ENCODE results near the gene NKX2-8.
"Not testable (repeated sequence)": the region's sequence is repeated elsewhere in the genome, so short reads cannot be mapped to it uniquely, and the experiment has no call there.

NKX2-8 gene

DNA sequence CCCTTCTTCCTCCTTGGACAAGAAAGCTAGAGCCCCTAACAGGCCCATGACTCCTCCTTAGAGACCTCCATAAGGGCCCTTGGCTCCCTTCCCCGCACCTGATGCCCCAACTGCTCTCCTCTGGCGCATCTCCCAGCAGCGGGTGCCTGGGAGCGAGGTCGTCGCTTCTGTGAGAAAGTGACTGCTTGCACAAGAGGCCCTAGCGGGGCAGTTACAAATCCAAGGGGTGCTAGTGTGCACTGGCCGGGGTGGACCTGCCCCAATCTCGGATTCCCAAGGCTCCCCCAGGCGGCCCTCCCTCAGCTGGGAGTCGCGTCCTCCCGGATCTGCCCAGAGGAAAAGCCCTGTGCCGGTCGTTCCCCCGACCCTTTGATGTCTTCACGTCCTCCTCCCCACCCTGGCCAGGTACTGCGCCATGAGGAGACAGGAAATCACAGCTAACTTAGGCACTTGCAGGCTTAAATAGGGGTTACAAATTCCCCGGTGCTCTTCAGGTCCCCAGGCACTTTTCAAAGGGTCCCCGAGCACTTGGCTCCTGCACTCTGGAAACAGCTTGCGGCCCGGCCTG, 2.8 kb downstream of the NKX2-8 start:
- no peak for DNase-seq

DNA sequence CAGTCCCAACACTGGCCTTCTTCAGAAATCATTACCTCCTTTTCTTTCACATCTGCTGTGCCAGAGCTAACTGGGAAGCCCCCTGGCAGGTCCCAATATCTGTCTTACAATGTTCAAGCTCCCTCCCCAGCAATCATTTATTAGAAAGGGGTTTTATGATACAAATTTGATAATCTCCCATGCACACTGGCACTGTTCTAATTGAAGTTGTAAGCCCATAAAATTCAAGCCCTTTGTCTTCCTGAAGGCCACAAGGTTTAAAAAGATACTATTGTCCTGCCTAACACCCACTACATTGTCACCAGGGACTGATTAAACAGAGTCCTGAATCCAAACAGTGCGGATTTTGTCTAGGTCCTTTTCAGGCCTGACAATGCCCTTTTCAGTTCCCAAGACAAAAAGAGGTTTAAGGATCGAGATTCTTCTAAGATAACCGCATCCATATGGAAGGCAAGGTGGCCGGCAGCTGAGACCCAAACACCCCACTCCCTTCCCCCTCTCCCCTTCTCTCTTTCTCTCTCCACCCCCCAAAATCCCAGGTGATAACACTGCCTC, 3.3 kb downstream of the NKX2-8 start:
- no peak for DNase-seq

DNA sequence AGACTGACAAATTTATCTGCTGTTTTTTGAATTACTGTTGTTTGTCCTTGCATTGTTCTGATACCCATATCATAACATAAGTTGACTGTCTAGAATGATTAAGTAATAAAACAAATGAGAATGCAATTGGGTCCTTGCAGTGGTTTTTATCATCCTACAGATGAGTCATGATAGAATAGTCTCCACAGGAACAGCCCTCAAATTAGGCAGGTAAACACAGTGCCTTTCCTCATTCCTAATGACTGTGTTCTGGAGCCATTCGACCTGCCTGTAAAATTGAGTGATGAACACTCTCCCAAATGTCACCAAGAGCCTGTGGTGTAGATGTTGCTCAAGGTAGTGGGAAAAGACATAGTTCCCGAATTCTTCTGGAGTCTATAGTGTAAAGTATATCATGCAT, 12.3 kb downstream of the NKX2-8 start:
- no peak for DNase-seq

- peak; percentile 16 for DNase-seq
These were observed 25.5 kb downstream of the NKX2-8 start for GRCh38 chr14:36556811-36557433.

DNA sequence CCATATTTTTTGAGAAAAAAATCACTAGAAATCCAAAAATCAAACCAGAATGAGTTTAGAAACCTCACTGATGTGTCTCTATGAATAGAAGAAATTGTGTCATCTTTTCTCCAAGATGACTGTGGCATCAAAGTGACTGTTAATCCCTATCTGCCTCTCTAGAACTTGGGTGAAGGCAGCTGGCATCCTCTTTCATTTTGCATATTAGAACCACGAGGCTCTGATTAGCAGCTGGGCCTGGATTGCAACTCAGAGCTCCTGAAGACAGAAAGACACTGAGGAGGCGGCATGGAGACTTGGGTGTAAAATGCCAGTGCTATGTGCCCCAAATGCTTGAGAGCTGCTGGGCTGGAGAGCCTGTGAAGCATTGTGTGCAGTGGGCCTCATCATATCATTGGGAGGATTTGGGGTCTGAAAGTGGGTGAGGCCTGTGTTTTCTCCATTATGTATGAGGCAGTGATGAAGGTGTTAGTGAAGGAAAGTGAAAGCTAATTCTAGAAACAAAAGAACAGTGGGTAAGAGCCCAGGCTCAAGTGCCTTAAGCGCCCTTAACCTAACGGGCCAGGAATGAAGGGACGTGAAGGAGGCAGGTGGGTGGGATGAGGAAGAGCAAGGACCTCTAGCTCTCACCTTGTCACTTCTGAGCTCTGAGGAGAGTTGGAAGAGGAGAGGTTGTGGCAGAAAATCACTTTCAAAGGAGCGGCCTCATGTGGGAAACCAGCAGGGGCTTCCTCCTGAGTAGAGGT, 26.2 kb downstream of the NKX2-8 start:
- no peak for DNase-seq

DNA sequence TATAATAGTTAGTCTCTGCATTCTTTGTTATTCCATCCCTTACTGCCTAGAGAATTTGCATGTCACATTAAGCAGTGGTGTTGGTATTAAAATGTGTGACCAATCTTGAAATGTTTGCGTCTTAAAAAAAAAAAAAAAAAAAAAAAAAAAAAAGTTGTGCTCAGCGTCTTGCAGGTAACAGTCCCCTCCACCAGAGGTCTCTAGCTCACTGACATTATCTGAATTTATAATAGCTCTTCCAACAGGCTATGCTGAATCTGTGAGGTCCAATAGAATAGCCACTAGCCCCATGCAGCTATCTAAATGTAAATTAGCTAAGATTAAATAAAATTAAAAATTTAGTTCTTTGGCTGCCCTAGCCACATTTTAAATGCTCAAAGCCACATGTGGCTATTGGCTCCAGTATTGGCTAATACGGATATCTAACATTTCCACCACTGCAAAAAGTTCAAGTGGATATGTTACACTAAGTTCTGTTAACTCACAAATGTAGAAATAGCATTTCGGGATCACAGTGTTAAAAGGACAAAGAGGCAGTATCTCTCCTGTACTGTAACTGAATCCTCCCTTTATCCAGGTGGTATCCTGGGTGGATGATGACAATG, 28.7 kb downstream of the NKX2-8 start:
- peak; percentile 36 for DNase-seq

DNA sequence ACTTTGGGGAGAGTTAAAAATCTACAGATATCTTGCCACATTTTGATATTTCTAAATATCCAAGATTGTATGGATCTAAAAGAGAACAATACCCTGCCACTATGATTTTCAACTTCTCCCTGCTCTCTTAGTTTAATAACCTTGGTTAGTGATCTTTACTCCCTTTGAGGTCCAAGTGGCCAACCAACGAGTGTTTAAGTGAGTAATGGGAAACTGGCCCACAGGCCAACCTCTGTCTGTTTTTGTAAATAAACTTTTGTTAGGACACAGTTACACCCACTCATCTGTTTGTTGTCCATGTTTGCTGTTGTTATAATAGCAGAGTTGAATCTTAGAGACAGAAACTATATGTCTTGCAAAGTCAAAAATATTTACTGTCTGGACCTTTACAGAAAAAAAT, 31.5 kb downstream of the NKX2-8 start:
- no peak for DNase-seq

DNA sequence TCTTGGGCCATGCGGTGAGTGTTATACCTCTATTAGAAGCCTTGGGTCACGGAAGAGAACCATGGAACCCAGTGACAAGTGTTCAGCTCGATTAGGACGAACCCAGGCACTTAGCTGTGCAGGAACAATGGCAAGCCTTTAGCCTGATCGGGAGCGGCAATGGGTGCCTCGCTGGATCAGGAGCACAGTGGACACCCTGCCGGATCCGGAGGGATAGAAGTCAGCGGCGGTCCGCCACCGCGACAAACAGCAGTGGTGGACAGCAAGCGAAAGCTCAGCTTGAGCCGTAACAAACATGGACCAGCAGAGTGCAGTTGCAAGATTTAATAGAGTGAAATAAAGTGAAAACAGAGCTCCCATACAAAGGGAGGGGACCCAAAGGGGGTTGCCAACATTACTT, 38.1 kb downstream of the NKX2-8 start:
- not testable (repeated sequence) for DNase-seq

- DNase-seq: no peak
These were observed 44.4 kb downstream of the NKX2-8 start for GRCh38 chr14:36538051-36538450.
